Germinal center (tissue), 1 donor: Measurements from ENCODE around the gene GALNT2.
A peak's percentile ranks its signal among the peaks of the same experiment; 100 is the strongest.

Source experiments
- DNase-seq: peaks from one replicate; pipeline ENCODE4 v3.0.0; 2012; ENCODE audit warnings: mixed read lengths, low spot score

The GALNT2 gene

DNA sequence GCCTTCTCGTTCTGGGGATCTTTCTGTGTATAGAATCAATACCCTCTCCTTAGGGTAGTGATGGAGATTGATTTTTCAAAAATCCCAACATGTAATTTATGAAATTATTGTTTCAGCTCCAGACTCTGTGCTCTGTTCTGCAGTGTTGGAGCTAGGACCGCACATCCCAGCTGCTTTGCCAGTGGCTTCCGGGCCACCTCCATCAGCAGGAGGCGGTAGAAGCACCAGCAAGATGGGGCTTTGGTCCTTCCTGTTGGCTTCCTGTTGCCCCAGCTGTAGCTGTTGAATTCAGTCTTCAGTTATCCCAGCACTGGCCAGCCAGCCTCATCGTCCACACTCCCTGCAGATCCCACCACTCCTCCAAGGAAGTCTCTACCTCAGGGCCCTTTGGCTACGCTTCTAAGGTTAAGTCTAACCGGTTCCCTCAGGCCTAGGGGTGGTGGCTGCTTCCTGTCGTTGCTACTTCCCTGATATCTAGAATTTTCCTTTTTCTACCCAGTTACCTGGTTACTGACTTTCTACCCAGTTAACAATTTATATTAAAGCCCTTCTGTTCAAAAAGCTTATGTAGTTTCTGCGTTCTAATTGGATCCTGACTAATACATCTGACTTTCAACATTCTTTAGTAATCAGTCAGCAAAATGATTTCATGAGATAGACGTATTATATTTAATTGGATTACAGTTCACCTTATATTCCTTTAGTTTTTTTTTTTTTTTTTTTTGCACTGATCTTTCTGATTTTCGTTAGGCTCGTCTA, 24.6 kb downstream of the GALNT2 start:
- DNase-seq: no peak

- no peak for DNase-seq
Observed at GRCh38 chr1:230094746-230095145, 27.7 kb downstream of the GALNT2 start.

DNA sequence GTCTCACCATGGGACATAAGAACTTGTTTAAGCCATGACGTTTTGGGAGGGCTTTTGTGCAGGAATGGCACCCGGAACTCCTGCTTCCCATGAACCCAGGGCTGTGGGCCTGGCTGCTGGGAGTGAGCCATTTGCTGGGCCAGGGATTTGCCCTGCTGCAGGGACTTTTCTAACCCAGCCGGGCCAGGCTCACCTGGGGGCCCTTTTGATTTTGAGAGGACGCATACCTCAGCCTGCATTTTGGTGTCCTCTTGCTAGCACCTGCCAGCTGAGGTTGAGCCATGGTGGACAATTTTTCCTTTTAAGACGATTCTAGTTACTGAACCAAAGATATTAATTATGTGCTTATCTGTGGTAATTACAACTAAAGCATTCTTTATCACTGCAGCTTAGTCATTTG, 28.9 kb downstream of the GALNT2 start:
- no peak for DNase-seq

DNA sequence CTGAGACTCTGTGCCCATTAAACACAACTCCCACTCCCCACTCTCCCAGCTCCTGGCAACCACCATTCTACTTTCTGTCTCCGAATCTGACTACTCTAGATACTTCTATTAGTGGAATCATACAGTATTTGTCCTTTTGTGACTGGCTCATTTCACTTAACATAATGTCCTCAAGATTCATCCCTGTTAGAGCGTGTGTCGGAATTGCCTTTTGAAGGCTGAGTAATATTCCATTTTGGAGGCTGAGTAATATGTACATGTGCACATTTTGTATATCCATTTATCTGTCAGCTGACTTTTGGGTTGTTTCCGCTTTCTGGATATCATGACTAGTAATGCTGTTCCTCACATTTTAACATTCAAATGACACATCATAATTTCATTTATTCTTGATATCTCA, 30.3 kb downstream of the GALNT2 start:
- DNase-seq: no peak

- no peak for DNase-seq
Observed at GRCh38 chr1:230098723-230099122, 31.7 kb downstream of the GALNT2 start.

- DNase-seq: no peak
Observed at GRCh38 chr1:230099465-230099864, 32.4 kb downstream of the GALNT2 start.

- no peak for DNase-seq
Observed at GRCh38 chr1:230100932-230101331, 33.9 kb downstream of the GALNT2 start.

DNA sequence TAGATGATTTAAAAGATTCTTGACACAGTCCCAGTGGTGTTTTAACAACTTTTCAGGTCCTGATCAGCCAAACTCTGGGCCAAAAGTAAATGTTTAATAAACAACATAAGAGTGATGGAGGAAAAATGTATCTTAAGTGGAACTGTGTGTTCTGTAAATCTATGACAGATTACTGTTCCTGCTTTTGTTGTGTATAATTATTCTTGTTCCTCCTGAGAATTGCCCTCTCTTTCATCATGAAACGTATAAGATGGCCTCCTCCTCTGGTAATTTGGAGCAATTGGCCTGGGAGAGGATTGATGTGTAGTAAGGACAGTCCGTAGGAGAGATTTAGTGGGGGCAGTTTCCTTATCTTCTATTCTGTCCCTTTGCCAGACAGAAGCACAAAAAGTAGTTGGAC, 34.5 kb downstream of the GALNT2 start:
- DNase-seq: no peak

DNA sequence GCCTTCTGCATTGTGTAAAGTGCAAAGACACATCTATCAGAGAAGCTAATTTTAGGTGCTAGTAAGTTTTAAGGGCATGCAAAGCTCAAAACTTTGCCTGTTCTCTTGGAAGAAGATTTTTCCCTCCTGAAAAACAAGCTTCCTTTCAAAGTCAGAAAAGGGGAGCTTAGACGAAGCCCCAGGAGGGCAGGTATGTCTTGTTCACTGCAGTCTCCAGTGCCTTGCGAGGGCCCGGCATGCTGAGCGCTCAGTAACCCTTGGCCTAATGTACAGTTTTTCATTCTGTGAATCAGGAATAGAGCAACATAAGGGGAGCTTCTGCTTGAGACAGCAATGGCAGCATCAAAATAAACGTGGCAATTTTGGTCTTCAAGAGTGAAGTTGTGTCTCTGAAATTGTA, 35.0 kb downstream of the GALNT2 start:
- DNase-seq: no peak

GRCh38 chr1:230102472-230102871, 35.4 kb downstream of the GALNT2 start:
- DNase-seq: no peak

DNA sequence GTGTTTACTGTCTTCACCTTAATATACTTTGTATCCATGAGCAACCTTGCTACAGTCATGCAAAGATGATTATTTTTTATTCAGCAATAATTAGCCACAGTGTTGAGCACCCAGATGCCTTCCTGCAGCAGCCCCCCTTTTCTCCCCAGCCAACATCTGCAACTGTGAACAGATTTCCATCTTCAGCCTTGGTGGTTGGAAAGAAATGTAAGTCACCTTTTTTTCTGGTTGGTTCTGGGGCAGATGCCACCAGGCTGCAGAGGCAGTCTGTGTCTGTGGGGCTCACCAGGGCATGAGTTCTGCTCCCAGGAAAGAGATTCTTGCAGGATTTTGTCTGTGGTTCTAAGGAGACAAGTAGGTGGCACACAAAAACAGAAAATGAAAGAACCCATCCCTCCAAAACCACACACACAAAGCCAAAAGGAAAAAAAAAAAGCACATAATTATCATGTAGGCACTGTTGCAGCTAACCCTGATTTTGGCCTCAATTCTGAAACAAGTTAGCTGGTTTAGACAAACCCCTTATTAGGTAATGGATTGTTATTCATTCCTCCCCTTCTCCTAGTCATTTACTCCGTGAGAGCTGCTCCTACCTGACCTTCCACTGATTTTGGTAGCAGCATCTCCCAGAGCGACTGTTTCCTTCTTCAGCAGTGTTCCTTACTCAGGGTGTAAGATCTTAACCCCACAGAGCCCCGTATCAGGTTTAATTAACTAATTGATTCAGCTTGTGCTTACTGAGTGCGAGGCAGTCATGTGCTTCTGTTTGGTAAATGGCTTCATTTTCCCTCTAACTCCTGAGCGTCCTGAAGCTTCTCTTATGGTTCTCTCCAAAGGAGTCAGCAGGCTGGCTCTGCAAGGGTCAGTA, 36.5 kb downstream of the GALNT2 start:
- no peak for DNase-seq

GRCh38 chr1:230104395-230105244, 37.6 kb downstream of the GALNT2 start:
- DNase-seq: peak; percentile 33

GRCh38 chr1:230105245-230105753, 38.3 kb downstream of the GALNT2 start:
- no peak for DNase-seq

DNA sequence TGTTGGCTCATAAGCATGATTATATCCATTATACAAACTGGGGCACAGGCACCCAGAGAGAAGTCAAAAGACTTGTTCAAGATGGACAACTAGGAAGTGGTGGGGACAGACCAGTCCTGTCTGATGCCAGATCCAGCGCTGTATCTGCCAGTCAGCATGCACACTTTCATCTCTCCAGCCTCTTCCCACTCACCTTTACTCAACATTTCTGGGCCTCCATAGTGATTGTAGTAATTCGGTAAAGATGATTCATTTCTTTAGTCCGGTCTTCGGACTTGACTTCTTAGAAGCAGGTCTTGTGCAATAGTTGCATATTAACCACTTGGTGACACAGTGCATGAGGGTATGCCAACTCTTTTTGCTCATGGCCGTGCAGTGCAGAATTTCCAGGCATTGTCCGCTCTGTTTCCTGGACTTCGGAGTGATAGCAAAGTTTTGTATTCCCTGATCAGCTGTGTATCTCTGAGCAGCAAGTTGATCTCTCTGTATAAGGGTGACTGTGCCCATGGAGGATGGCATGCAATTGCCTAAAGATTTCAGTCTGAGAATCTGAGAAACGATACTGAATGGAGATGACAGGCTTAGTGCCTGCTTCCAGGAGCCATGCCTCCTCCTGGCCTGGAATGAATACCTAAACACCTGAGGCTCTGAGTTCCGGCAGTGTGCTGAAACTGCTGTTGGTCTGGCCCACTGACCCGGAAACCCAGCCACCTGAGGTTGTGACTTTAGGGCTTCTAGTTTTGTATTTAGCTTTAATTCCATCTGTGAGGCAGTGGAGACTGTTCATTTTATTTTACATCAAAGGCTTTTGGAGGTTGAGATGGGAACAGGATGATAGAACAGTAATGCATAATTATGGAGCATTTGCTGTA, 39.0 kb downstream of the GALNT2 start:
- no peak for DNase-seq

- no peak for DNase-seq
Observed at GRCh38 chr1:230107941-230108340, 40.9 kb downstream of the GALNT2 start.

DNA sequence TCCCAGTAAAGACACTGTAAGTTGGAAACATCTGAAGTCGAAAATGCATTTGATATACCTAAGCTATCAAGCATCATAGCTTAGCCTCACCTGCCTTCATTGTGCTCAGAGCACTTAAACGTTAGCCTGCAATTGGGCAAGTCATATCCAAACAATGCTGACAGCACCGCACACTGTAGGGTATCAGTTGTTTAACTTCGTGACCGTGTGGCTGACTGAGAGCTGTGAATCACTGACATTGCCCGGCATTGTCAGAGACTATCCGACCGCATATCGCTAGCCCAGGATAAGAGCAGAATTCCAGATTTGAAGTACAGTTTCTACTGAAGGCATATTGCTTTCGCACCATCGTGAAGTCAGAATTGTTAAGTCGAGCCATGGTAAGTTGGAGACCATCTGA, 41.5 kb downstream of the GALNT2 start:
- no peak for DNase-seq

DNA sequence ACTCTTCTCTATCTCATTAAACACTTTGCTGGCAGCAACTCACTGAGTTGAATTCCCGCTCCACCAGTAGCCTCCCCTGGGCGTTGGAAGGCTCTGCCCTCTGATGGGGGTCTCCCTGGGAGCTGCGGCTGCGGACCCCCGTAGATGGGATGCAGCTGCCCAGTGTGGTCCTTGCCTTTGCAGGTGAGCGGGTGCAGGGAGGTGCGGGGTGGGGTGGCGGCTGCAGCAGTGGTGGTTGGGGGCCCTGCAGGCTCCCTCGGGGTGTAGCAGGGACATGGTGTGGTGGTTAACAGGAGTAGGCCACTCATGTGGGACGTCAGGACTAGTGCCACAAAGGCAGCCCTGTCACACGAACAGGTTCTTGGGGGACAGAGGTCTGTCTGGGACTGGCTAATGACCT, 42.0 kb downstream of the GALNT2 start:
- DNase-seq: no peak

DNA sequence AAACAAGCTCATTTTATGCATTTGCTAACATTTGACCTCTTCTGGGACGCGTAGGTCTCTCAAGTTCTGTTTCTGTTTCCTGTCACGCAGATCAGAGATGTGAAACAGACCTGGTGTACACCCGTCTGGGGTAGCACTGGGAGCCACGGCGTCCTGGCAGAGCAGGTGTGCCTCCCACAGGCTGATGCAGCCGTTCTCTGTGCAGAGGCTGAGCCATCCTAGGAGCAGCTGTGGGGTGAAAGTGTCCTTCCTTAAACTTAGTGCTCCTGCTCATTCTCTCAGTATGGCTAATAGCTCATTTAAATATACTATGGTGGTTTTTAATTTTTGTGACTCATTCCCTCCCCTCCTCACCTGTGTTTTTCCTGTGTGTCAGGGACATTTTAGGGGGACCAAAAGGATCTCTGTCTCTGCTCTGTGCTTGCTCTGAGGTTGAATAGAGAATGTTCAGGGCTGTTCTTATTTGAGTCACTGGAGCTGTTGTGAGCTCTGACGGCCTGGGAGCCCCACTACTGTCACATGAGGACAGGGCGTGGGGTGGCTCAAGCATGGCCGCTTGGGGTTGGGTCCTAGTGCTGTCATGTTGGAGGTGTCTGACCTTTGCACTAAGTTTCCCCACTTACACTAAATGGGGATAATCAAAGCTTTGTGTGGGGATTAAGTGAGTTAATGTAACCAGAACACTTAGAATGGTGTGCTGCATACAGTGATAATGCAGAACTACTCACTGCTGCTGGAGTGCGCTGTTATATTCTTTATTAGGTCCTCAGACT, 43.0 kb downstream of the GALNT2 start:
- DNase-seq: peak; percentile 63

- no peak for DNase-seq
Observed at GRCh38 chr1:230110971-230111370, 43.9 kb downstream of the GALNT2 start.

DNA sequence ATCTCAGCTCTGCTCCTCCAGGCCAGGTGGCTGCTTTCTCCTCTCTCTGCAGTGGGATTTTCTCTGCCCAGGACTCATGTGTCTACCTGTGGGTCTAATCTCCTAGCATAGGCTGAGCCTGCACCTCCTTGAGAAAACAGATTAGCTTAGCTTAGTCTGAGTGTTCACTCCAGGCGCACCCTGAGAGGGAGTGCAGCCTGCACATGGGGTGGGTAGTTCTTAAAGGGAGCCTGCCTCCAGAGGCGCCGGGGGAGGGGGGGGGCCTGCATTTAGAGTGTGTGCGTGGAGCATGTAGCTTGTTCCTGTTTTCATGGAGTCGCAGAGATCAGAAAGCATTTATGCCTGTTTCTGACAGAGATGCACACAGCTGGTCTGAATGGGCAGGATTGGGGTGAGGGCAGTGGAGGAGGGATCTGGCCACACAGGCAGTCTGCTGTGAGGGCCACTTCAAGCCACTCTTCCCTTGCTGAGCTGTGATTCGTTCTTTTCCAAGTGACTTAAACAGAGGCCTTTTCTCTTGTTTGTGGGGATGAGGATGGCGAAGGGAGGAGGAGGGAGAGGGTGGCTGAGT, 45.2 kb downstream of the GALNT2 start:
- no peak for DNase-seq
